CD14-positive monocyte (primary cell): ENCODE measurements around the gene SYMPK. TPM values are rescaled to one million over a fixed set of nuclear protein-coding genes. Genes with fewer than 3 reads are reported as not detected.

ENCODE experiments used
- DNase-seq, 3 donors: peaks; one replicate each; pipeline ENCODE4 v3.0.0-alpha.2; 2011 to 2022
- H2AFZ ChIP-seq: 2 replicates; pipeline ENCODE4 v1.6.0; 2012; ENCODE audit warnings: mild to moderate bottlenecking, low read depth, low read length, inconsistent platforms; ENCODE audit not compliant: insufficient read depth, poor library complexity, severe bottlenecking
- H3K27ac ChIP-seq, 2 donors: 1 replicate in 1 of 2; 2 replicates in 1 of 2; pipeline ENCODE4 v1.5.1; 2012 to 2013; ENCODE audit warnings: low read length in 2 of 2, control low read depth in 1 of 2, inconsistent platforms in 1 of 2, low read depth in 1 of 2, mild to moderate bottlenecking in 1 of 2
- H3K27me3 ChIP-seq, 2 donors: one replicate each; pipeline versions ENCODE4 v1.6.0 to v1.6.1; 2011 to 2013; ENCODE audit warnings: low read length in 2 of 2; ENCODE audit not compliant: control insufficient read depth in 2 of 2, insufficient read depth in 2 of 2
- H3K36me3 ChIP-seq, 2 donors: replicated peaks in 1 of 2; 1 replicate in 1 of 2; 2 replicates in 1 of 2; pipeline versions ENCODE4 v1.5.1 to v1.6.1; 2012 to 2013; ENCODE audit warnings: low read length in 2 of 2, control low read depth in 1 of 2, inconsistent platforms in 1 of 2, mild to moderate bottlenecking in 1 of 2; ENCODE audit not compliant: insufficient read depth in 2 of 2, control insufficient read depth in 1 of 2
- H3K4me1 ChIP-seq, 2 donors: 1 replicate in 1 of 2; 2 replicates in 1 of 2; pipeline versions ENCODE4 v1.5.1 to v1.6.1; 2012 to 2013; ENCODE audit warnings: low read length in 2 of 2, control low read depth in 1 of 2, inconsistent platforms in 1 of 2, mild to moderate bottlenecking in 1 of 2, moderate library complexity in 1 of 2; ENCODE audit not compliant: insufficient read depth in 2 of 2, control insufficient read depth in 1 of 2
- H3K4me2 ChIP-seq: replicated peaks from 2 replicates; pipeline ENCODE3; 2012; ENCODE audit warnings: low read length, moderate library complexity, mild to moderate bottlenecking; ENCODE audit not compliant: poor library complexity, severe bottlenecking; ENCODE audit errors: extremely low read depth
- H3K4me3 ChIP-seq, 3 experiments: fragments of 200-600 bp in 1 of 3; sonication (generic) in 1 of 3; replicated peaks in 1 of 3; 1 replicate in 2 of 3; 2 replicates in 1 of 3; pipeline ENCODE4 v1.5.1; 2011 to 2013; ENCODE audit warnings: low read length in 3 of 3, mild to moderate bottlenecking in 3 of 3, control low read depth in 2 of 3, low read depth in 2 of 3, inconsistent platforms in 1 of 3, moderate library complexity in 1 of 3
- H3K79me2 ChIP-seq: 2 replicates; pipeline ENCODE4 v1.6.0; 2012; ENCODE audit warnings: mild to moderate bottlenecking, control low read depth, inconsistent platforms, low read length, moderate library complexity; ENCODE audit not compliant: insufficient read depth
- H3K9ac ChIP-seq: 2 replicates; pipeline ENCODE4 v1.6.0; 2017; ENCODE audit warnings: low read length, mild to moderate bottlenecking; ENCODE audit not compliant: insufficient read depth, poor library complexity, severe bottlenecking
- H3K9me3 ChIP-seq, 2 donors: replicated peaks in 1 of 2; 1 replicate in 1 of 2; 2 replicates in 1 of 2; pipeline versions ENCODE4 v1.5.1 to v1.6.1; 2012 to 2013; ENCODE audit warnings: low read length in 2 of 2, control low read depth in 1 of 2; ENCODE audit not compliant: control insufficient read depth in 1 of 2, insufficient read depth in 1 of 2
- H4K20me1 ChIP-seq: 2 replicates; pipeline ENCODE4 v1.6.0; 2012; ENCODE audit warnings: mild to moderate bottlenecking, low read length, control low read depth, moderate library complexity; ENCODE audit not compliant: insufficient read depth
- H3K27ac Mint-ChIP-seq, 7 donors: one replicate each; pipeline ENCODE4 v1.8.0; 2020; ENCODE audit warnings: mild to moderate bottlenecking in 7 of 7, mixed read lengths in 7 of 7, moderate library complexity in 6 of 7, inconsistent platforms in 2 of 7
- H3K27me3 Mint-ChIP-seq, 3 donors: one replicate each; pipeline ENCODE4 v1.8.0; 2021 to 2022; ENCODE audit warnings: low read depth in 3 of 3, mild to moderate bottlenecking in 3 of 3, mixed read lengths in 3 of 3, moderate library complexity in 3 of 3, inconsistent platforms in 1 of 3
- H3K36me3 Mint-ChIP-seq, 2 donors: one replicate each; pipeline ENCODE4 v1.8.0; 2020; ENCODE audit warnings: mixed read lengths in 2 of 2, inconsistent platforms in 1 of 2, mild to moderate bottlenecking in 1 of 2
- H3K4me1 Mint-ChIP-seq: one replicate; pipeline ENCODE4 v1.8.0; 2020; ENCODE audit warnings: mild to moderate bottlenecking, mixed read lengths
- H3K4me3 Mint-ChIP-seq, 2 donors: one replicate each; pipeline ENCODE4 v1.8.0; 2020; ENCODE audit warnings: mild to moderate bottlenecking in 2 of 2, mixed read lengths in 2 of 2, moderate library complexity in 1 of 2
- H3K9me3 Mint-ChIP-seq, 7 donors: one replicate each; pipeline ENCODE4 v1.8.0; 2020 to 2022; ENCODE audit warnings: mixed read lengths in 7 of 7, mild to moderate bottlenecking in 6 of 7, moderate library complexity in 6 of 7, inconsistent platforms in 2 of 7
- CTCF ChIP-seq: fragments of 200-600 bp; IDR thresholded peaks from one replicate; pipeline ENCODE4 v1.8.0; 2022; ENCODE audit warnings: antibody characterized with exemption, mild to moderate bottlenecking
- WGBS: methylation state at CpG from one replicate; pipeline ENCODE4 v1.1.5; 2013; ENCODE audit warnings: missing lambda C conversion rate; ENCODE audit not compliant: insufficient coverage; 5-methylcytosine and 5-hydroxymethylcytosine counted together
- intact Hi-C, 2 donors: fragments of 100-400 bp; cut with micrococcal nuclease; formaldehyde crosslinking; loops; one replicate each; pipeline versions ENCODE4 v1.15.0 to v1.15.1; 2023
- polyA plus RNA-seq, 3 donors: library from polyadenylated mRNA; depleted of rRNA in 1 of 3; unstranded in 2 of 3; stranded (reverse) in 1 of 3; fragments of 300-500 nt in 2 of 3; fragments of >200 nt in 1 of 3; fragmentation: Illumina TruSeq in 2 of 3; gene quantifications; 1 replicate in 2 of 3; 2 replicates in 1 of 3; pipeline ENCODE4 v1.2.3, GENCODE V29; 2012 to 2021

SYMPK gene
- polyA plus RNA-seq, 3 donors, result 5.6 to 96.1 (median 15.7) TPM

GRCh38 chr19:45879055-45879454, 16.1 kb upstream of the SYMPK start:
- intact Hi-C loops, result no loop called here
- peaks cover 2% of the 10 kb centered on the region for H3K79me2 ChIP-seq
- no peak overlapping the region for H3K4me3 ChIP-seq

GRCh38 chr19:45878043-45878794, 15.3 kb upstream of the SYMPK start:
- H3K27me3 Mint-ChIP-seq, result peaks cover 53 to 70% (median 59%) of the 10 kb centered on the region in 3 donors
- H3K4me1 Mint-ChIP-seq, result peaks cover 16% of the 10 kb centered on the region
- H2AFZ ChIP-seq, result no peak overlapping the region
- peak overlapping the region in 1 of 2 donors; percentile 36 for H3K4me3 Mint-ChIP-seq
- peaks cover 0 to 4% of the 10 kb centered on the region in 2 donors for H3K36me3 Mint-ChIP-seq
- no peak overlapping the region for H3K4me2 ChIP-seq
- no peak overlapping the region for H3K27ac ChIP-seq
- H3K27me3 ChIP-seq, result peaks cover 23 to 65% of the 10 kb centered on the region in 2 donors
- H3K9me3 ChIP-seq, result no peaks in the 10 kb centered on the region
- H4K20me1 ChIP-seq, result peaks cover 11% of the 10 kb centered on the region
- DNase-seq, result peak in 1 of 3 donors; percentile 22
- H3K36me3 ChIP-seq, result no peaks in the 10 kb centered on the region
- H3K79me2 ChIP-seq, result no peaks in the 10 kb centered on the region
- H3K9ac ChIP-seq, result no peak overlapping the region
- H3K4me3 ChIP-seq, result no peak overlapping the region
- intact Hi-C loops, result no loop called here
- peaks cover 10 to 14% of the 10 kb centered on the region in 2 donors for H3K4me1 ChIP-seq
- H3K9me3 Mint-ChIP-seq, result peaks cover 0 to 10% (median 0%) of the 10 kb centered on the region in 7 donors
- H3K27ac Mint-ChIP-seq, result no peak overlapping the region
- no peak for TF ChIP-seq CTCF
- WGBS, result 76% methylated on average over 11 of the region's 11 CpGs

More at GRCh38 chr19:45879055-45879454, 16.1 kb upstream of the SYMPK start:
- no peak overlapping the region for H3K9ac ChIP-seq
- H3K27ac ChIP-seq, result no peak overlapping the region
- H3K9me3 ChIP-seq, result no peaks in the 10 kb centered on the region
- Mint-ChIP-seq H3K4me1 (peaks cover 19% of the 10 kb centered on the region), H3K27me3 (peaks cover 51 to 67% (median 58%) of the 10 kb centered on the region in 3 donors), H3K9me3 (peaks cover 0 to 12% (median 0%) of the 10 kb centered on the region in 7 donors), H3K27ac (peak overlapping the region in 1 of 7 donors; percentile 58), H3K4me3 (no peak overlapping the region), H3K36me3 (peaks cover 0 to 4% of the 10 kb centered on the region in 2 donors)
- TF ChIP-seq CTCF, result no peak
- H4K20me1 ChIP-seq, result peaks cover 17% of the 10 kb centered on the region
- no peak overlapping the region for H3K4me2 ChIP-seq
- H3K36me3 ChIP-seq, result no peaks in the 10 kb centered on the region
- H2AFZ ChIP-seq, result no peak overlapping the region
- DNase-seq, result no peak
- H3K4me1 ChIP-seq, result peaks cover 16 to 22% of the 10 kb centered on the region in 2 donors
- WGBS, result no CpG with 5 or more reads among the region's 8 CpGs
- H3K27me3 ChIP-seq, result peaks cover 23 to 66% of the 10 kb centered on the region in 2 donors
